HG03064 (cell line): ENCODE results near the gene LYRM4.
"Not testable (repeated sequence)": the region's sequence is repeated elsewhere in the genome, so short reads cannot be mapped to it uniquely, and the experiment has no call there.

Source experiments
- ATAC-seq: cut with Tn5 transposase; IDR thresholded peaks from one replicate; pipeline ENCODE4 v1.9.1; 2021; ENCODE audit warnings: low read depth; ENCODE audit not compliant: unreplicated experiment

Gene LYRM4

GRCh38 chr6:5125152-5126006 lies 135.4 kb downstream of the LYRM4 start:
- no peak for ATAC-seq

DNA sequence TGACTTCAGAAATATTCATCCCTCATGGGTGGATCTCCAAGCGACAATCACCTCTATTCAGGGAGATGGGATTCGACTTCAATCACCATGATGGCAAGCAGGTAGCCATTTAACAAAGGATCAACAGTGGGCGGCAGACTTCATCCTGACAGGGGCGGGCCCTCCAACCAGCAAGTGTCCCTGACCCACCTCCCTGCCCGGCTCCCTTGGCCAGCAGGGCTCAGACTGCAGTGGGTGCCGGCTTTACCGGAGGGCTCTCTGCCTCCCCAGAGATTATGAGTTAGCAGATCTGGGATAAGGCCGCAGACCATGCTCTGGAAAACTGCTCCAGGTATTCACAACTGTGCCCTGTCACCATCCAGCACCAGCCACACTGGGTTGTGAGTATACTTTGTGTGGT lies 136.2 kb downstream of the LYRM4 start:
- ATAC-seq: no peak

- no peak for ATAC-seq
These were observed 137.2 kb downstream of the LYRM4 start for GRCh38 chr6:5123296-5124143.

DNA sequence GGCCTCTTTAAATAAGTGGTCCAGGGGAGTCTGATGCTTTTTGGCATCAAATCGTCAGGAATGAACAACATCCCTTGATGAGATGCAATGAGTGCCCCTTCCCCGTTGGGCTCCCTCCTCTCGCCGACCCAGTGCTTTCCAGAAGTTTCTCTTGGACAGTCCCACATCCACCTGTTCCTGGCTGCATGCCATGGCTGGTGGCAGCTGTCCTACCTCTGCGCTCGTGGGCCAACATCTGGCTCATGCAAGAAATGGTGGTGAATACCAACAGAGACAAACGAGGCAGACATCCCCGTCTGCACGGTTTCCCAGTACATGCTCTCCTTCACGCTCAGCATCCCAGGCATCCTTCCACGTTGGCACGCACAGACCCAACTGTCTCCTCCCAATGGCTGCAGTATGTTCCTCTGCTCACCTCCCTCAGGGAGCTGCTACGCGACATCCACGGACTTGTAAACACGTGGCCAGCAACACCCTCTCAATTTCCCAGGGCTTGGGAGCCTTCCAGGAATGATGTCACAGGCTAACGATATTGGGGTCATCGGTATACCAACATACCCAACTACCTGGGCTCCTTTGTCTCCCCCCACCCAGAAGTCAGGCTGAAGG lies 138.1 kb downstream of the LYRM4 start:
- ATAC-seq: no peak

- no peak for ATAC-seq
These were observed 138.8 kb downstream of the LYRM4 start for GRCh38 chr6:5121956-5122355.

GRCh38 chr6:5121479-5121878 lies 139.3 kb downstream of the LYRM4 start:
- ATAC-seq: no peak

DNA sequence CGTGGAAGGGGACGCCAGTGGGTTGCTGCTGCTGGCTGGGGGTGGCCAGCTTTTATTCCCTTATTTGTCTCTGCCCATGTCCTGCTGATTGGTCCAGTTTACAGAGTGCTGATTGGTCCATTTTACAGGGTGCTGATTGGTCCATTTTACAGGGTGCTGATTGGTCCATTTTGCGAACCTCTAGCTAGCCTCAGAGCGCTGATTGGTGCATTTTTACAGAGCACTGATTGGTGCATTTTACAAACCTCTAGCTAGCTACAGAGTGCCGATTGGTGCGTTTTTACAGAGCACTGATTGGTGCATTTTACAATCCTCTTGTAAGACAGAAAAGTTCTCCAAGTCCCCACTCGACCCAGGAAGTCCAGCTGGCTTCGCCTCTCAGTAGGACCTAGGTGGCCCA lies 140.2 kb downstream of the LYRM4 start:
- not testable (repeated sequence) for ATAC-seq

- ATAC-seq: no peak
These were observed 140.7 kb downstream of the LYRM4 start for GRCh38 chr6:5120011-5120410.

DNA sequence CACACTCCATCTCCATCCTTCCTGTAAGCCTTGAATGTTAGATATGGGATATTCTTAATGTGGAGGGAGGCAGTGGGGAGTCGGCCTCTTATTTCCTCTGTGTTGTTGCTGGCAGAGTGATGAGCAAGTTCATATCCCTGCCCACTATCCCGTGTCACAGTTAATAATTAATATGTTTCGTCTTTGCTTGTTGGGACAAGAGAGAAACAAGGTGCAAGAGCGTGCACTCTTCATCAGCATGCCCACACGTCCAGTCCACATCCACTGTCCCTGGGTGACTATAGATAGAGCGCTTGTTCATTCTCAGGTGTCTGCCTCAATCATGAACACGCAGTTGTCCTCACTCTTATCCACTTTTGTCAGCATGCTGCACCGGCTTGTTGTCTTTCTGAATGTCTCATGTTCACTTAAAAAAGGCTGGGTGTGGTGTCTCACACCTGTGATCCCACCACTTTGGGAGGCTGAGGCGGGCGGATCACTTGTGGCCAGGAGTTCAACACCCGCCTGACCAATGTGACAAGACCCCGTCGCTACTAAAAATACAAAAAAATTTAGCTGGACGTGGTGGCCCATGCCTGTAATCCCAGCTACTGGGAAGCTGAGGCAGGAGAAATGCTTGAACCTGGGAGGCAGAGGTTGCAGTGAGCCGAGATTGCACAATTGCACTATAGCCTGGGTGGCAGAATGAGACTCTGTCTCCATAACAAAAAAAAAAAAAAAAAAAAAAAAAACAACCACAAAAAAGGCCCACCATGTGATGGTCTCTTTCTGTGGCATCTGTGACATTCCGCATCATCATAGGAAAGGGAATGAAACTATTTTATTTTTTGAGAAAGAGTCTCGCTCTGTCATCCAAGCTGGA lies 141.4 kb downstream of the LYRM4 start:
- no peak for ATAC-seq

- ATAC-seq: no peak
These were observed 144.3 kb downstream of the LYRM4 start for GRCh38 chr6:5116243-5116991.

GRCh38 chr6:5115168-5115567 lies 145.6 kb downstream of the LYRM4 start:
- no peak for ATAC-seq

DNA sequence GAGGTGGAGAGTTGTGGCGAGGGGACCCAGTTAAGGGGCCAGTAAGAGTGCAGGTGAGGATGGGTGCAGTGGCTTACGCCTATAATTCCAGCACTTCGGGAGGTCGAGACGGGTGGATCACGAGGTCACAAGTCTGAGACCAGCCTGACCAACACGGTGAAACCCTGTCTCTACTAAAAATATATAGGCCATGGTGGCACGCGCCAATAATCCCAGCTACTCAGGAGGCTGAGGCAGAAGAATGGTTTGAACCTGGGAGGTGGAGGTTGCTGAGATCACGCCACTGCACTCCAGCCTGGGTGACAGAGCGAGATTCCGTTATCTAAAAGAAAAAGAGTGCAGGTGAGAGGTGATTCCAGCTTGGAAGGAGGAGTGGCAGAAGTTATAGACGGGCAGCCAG lies 147.7 kb downstream of the LYRM4 start:
- ATAC-seq: no peak

DNA sequence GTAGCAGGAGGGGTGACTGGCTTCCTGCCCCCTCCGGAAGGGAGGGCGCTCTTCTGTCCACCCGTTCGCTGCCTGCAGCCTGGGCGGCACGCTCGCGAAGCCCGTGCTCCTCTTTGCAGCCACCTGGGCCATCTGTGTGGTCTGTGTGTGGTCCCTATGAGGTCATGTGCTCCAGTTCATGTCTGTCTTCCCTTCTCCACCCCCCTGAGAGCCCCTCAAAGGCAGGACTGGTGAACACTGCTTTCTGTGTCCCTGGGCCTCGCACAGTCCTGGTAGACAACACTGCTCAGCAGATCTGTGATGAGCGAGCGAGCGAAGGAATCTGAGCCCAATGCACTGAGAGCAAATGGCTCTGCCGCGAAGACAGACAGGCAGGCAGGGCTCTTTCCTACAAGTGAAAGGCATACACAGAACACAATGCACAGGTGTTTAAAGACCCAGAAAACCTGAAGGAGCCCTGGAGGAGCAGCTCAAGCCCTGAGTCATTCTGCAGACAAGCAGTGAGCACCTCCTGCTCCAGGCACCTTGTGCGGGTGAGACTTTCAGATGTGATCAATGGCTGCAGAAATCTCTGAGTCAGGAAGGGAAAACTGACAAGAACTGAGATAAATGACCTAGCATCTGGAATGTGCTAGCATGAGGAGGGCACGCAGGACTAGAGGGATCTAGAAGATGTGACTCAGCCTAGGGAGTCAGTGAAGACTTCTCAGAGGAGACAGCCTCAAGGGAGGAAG lies 148.5 kb downstream of the LYRM4 start:
- ATAC-seq: no peak

DNA sequence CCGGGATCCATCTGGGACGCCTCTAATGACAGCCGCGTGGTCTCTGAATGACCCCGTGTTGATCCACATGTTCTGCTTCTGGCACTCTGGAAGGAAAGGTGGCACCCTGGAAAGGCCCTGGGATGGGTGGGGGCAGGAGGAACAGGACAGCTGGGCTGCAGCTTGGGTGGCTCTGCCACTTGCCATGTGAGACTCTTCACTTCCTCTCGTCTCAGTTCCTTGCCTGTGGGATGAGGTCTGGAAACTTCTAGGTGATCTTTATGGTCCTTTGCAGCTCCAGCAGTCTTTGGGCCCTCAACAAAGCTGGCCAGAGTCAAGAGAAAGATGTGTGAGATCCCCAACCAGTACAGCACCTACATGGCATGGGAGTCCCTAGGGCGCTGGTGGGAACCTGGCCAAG lies 149.1 kb downstream of the LYRM4 start:
- no peak for ATAC-seq

DNA sequence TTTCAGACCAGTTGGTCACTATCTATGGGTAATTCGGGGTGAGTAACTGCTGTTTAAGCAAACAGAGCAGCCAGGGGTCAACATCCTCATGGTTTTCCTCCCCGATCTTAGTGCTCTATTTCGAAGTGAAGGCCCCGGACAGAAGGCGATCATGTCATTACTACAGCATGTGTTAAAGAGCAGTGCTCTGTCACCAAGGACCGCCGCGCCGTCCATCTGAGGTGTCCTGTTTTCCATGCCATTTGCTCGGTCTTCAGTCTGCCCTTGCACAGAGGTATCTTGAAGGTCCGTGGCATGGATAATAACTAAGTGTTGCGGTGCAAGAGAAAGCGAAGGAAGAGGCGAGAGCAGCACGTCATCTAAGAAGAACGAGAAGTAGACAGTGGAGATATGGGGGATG lies 150.5 kb downstream of the LYRM4 start:
- no peak for ATAC-seq

DNA sequence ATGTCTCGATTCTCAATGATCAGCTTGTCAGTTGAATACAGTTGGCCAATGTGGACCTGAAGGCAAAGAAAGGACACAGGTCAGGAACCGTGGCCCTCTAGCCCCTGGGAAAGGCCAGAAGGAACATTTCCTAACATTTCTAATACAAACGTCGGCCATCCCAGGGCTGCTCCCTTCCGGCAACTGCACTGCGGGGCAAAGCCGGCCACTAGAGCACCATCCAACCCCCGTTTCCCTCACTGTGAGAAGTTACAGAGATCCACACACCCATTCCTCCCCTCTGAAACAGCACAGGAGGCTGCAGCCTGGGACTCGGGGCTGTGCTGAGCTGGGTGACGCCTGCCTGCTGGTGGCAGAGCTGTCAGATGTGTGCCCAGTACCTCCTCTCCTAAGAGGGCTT lies 151.3 kb downstream of the LYRM4 start:
- ATAC-seq: no peak

GRCh38 chr6:5108536-5109150 lies 152.1 kb downstream of the LYRM4 start:
- ATAC-seq: no peak

DNA sequence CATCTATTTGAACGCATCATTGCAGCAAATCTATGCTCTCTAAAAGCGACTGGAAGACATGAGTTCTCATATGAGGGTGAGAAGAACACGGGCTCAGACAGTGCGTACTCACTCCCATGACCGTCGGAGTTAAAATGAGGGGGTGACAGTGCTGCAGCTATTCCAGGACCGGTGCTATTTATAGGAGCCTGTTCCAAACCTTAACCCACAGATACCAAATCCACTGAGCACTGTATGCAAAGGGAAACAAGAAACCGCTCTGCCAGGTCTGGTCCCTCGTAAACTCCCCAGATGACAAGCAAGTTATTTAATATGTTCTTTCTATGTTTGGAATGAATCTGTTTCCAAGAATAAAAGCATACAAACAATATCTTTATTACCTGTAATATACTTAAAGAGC lies 152.7 kb downstream of the LYRM4 start:
- no peak for ATAC-seq

- ATAC-seq: no peak
These were observed 153.4 kb downstream of the LYRM4 start for GRCh38 chr6:5107341-5107740.
